ENCODE data around the gene SNX1. TPM values are rescaled to one million over a fixed set of nuclear protein-coding genes. Genes with fewer than 3 reads are reported as not detected.
A peak's percentile ranks its signal among the peaks of the same experiment; 100 is the strongest.
"Not testable (repeated sequence)": the region's sequence is repeated elsewhere in the genome, so short reads cannot be mapped to it uniquely, and the experiment has no call there.

SNX1 gene
- total RNA-seq, 1 experiment from 2014 or later = 60.9 TPM

- DNase-seq (ENCODE audit: low spot score) = not testable (repeated sequence)
These were observed 22.3 kb upstream of the SNX1 start for GRCh38 chr15:64073496-64073895.

- DNase-seq (ENCODE audit: low spot score) = no peak
These were observed 13.0 kb upstream of the SNX1 start for GRCh38 chr15:64082757-64083156.

GRCh38 chr15:64089543-64090280, 6.1 kb upstream of the SNX1 start:
- no peak for DNase-seq (ENCODE audit: low spot score)

- DNase-seq (ENCODE audit: low spot score) = no peak
These were observed 5.3 kb upstream of the SNX1 start for GRCh38 chr15:64090527-64090926.

GRCh38 chr15:64092075-64092820, 3.5 kb upstream of the SNX1 start:
- DNase-seq (ENCODE audit: low spot score) = no peak

GRCh38 chr15:64092864-64093626, 2.7 kb upstream of the SNX1 start:
- peak; percentile 76 for DNase-seq (ENCODE audit: low spot score)

GRCh38 chr15:64093627-64094417, 2.0 kb upstream of the SNX1 start, which contains the start of gene CIAO2A:
TSS of gene CIAO2A (minus strand) at chr15:64093838. CDS start at chr15:64093768, 70 bp downstream.
- DNase-seq (ENCODE audit: low spot score) = peak; percentile 100

- DNase-seq (ENCODE audit: low spot score) = no peak
These were observed 369 bp upstream of the SNX1 start for GRCh38 chr15:64095431-64095794.

GRCh38 chr15:64096668-64097384, 1.0 kb downstream of the SNX1 start:
- DNase-seq (ENCODE audit: low spot score) = peak; percentile 56

- no peak for DNase-seq (ENCODE audit: low spot score)
These were observed 3.6 kb downstream of the SNX1 start for GRCh38 chr15:64099379-64099778.

- DNase-seq (ENCODE audit: low spot score) = no peak
These were observed 5.2 kb downstream of the SNX1 start for GRCh38 chr15:64100958-64101357.

GRCh38 chr15:64102497-64102896, 6.7 kb downstream of the SNX1 start:
- no peak for DNase-seq (ENCODE audit: low spot score)

GRCh38 chr15:64105113-64105704, 9.4 kb downstream of the SNX1 start:
- no peak for DNase-seq (ENCODE audit: low spot score)

- DNase-seq (ENCODE audit: low spot score) = no peak
These were observed 11.6 kb downstream of the SNX1 start for GRCh38 chr15:64107337-64107736.

- not testable (repeated sequence) for DNase-seq (ENCODE audit: low spot score)
These were observed 14.4 kb downstream of the SNX1 start for GRCh38 chr15:64110108-64110701.

- no peak for DNase-seq (ENCODE audit: low spot score)
These were observed 15.3 kb downstream of the SNX1 start for GRCh38 chr15:64110950-64111678.

GRCh38 chr15:64111679-64112050, 15.9 kb downstream of the SNX1 start:
- no peak for DNase-seq (ENCODE audit: low spot score)

- DNase-seq (ENCODE audit: low spot score) = no peak
These were observed 16.4 kb downstream of the SNX1 start for GRCh38 chr15:64112073-64112772.

- DNase-seq (ENCODE audit: low spot score) = no peak
These were observed 17.1 kb downstream of the SNX1 start for GRCh38 chr15:64112904-64113303.

Measured in HT-29 (cell line).